Right atrium auricular region (tissue), 2 donors: Measurements from ENCODE around the gene NKX2-3. TPM values are rescaled to one million over a fixed set of nuclear protein-coding genes. Genes with fewer than 3 reads are reported as not detected.

ENCODE experiments used
- DNase-seq: peaks from one replicate; pipeline ENCODE4 v3.0.0-alpha.2; 2019; ENCODE audit warnings: low spot score
- H3K27ac ChIP-seq, 2 donors: fragments of 200-600 bp; sonication (generic); 1 replicate in 1 of 2; 2 replicates in 1 of 2; pipeline ENCODE4 v1.5.1; 2016 to 2019
- H3K27me3 ChIP-seq, 2 donors: fragments of 200-600 bp; sonication (generic); one replicate each; pipeline versions ENCODE4 v1.5.1 to v1.6.0; 2017 to 2019
- H3K36me3 ChIP-seq: fragments of 200-600 bp; sonication (generic); one replicate; pipeline ENCODE4 v1.5.1; 2016
- H3K4me1 ChIP-seq, 2 donors: fragments of 200-600 bp; sonication (generic); one replicate each; pipeline versions ENCODE4 v1.5.1 to v1.6.0; 2017 to 2019
- H3K4me3 ChIP-seq, 2 donors: fragments of 200-600 bp; sonication (generic); 1 replicate in 1 of 2; 2 replicates in 1 of 2; pipeline ENCODE4 v1.5.1; 2017 to 2019; ENCODE audit warnings: mild to moderate bottlenecking in 1 of 2, moderate library complexity in 1 of 2
- H3K9me3 ChIP-seq, 2 donors: fragments of 200-600 bp; sonication (generic); one replicate each; pipeline ENCODE4 v1.5.1; 2019
- total RNA-seq, 2 donors: library from RNA; depleted of rRNA; stranded (reverse); fragments of >200 nt; gene quantifications; one replicate each; pipeline ENCODE4 v1.1.0, GENCODE V29; 2016
- TF ChIP-seq, protein P1 (sequence below), 2 donors: fragments of 200-600 bp; sonication (generic); IDR thresholded peaks; one replicate each; pipeline ENCODE4 v1.5.1; 2019; ENCODE audit warnings: antibody characterized with exemption in 2 of 2

Gene NKX2-3
- total RNA-seq, 2 donors from 2014 or later, result not detected

DNA sequence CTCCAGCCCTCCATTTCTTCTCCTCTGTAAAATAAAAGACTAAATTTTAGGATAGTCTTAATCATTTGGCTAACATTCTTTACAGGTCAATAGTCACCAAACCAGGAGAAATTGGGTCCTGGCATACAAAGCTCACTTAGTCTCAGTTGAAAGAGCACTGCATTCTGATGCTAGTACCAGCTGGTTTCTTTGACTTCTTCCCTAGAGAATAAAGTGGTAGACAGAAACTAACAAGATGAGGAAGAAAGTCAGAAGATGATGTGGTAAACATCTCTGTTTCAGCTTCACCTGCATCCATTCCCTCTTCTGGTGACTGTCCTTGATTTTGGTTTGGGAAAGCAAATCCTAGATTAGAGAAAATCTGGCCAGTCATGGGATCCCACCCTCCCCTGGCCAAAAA is 37.2 kb downstream of the NKX2-3 start:
- no peaks in the 10 kb centered on the region for H3K36me3 ChIP-seq
- H3K4me3 ChIP-seq, result no peak overlapping the region
- no peaks in the 10 kb centered on the region for H3K27me3 ChIP-seq
- no peaks in the 10 kb centered on the region for H3K4me1 ChIP-seq
- no peak overlapping the region for H3K27ac ChIP-seq
- DNase-seq, result no peak
- H3K9me3 ChIP-seq, result no peaks in the 10 kb centered on the region
- TF ChIP-seq, protein P1, sequence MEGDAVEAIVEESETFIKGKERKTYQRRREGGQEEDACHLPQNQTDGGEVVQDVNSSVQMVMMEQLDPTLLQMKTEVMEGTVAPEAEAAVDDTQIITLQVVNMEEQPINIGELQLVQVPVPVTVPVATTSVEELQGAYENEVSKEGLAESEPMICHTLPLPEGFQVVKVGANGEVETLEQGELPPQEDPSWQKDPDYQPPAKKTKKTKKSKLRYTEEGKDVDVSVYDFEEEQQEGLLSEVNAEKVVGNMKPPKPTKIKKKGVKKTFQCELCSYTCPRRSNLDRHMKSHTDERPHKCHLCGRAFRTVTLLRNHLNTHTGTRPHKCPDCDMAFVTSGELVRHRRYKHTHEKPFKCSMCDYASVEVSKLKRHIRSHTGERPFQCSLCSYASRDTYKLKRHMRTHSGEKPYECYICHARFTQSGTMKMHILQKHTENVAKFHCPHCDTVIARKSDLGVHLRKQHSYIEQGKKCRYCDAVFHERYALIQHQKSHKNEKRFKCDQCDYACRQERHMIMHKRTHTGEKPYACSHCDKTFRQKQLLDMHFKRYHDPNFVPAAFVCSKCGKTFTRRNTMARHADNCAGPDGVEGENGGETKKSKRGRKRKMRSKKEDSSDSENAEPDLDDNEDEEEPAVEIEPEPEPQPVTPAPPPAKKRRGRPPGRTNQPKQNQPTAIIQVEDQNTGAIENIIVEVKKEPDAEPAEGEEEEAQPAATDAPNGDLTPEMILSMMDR (IDR thresholded peaks at IDR 0.05), result no peak

DNA sequence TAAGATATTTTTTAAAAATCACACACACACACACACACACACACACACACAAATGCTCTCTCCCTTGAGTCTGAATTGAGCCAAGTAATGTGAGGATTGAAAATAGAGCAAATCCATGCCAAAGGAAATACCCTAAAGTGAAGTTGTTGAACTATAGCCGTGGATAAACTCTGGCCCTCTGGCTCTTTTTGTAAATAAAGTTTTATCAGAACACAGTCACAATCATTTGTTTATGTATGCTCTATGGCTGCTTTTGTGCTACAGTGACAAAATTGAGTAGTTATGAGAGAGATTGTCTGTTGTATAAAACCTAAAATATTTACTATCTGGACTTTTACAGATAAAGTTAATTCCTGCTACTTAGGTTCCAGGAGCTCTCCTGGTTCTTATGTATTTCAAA is 39.1 kb downstream of the NKX2-3 start:
- H3K4me3 ChIP-seq, result no peak overlapping the region
- no peaks in the 10 kb centered on the region for H3K9me3 ChIP-seq
- TF ChIP-seq, protein P1 (IDR thresholded peaks at IDR 0.05), result no peak
- H3K4me1 ChIP-seq, result no peaks in the 10 kb centered on the region
- no peaks in the 10 kb centered on the region for H3K27me3 ChIP-seq
- H3K27ac ChIP-seq, result no peak overlapping the region
- DNase-seq, result no peak
- no peaks in the 10 kb centered on the region for H3K36me3 ChIP-seq

DNA sequence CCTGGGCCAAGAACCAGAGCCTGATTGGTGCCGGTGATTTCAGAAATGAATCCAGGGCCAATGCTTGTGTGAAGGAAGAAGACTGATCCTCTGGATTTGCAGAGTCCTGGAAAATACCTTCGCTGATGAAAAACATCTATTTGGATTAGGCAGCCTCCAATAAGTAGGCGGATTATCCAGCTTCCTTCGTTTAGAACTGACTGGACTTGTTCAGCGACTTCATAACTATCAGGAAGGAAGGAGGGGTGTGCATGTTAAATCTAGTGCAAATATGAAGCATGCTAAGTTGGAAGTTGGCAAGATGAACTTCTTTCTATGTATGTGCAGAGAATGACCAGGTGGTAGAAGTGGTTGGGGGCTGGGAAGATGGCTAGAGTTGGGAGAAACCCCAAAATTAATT is 41.0 kb downstream of the NKX2-3 start:
- no peak for DNase-seq
- Histone ChIP-seq H3K27me3 (no peaks in the 10 kb centered on the region), H3K4me3 (no peak overlapping the region), H3K27ac (no peak overlapping the region), H3K36me3 (no peaks in the 10 kb centered on the region), H3K4me1 (no peaks in the 10 kb centered on the region), H3K9me3 (no peaks in the 10 kb centered on the region)
- TF ChIP-seq, protein P1 (IDR thresholded peaks at IDR 0.05), result no peak

DNA sequence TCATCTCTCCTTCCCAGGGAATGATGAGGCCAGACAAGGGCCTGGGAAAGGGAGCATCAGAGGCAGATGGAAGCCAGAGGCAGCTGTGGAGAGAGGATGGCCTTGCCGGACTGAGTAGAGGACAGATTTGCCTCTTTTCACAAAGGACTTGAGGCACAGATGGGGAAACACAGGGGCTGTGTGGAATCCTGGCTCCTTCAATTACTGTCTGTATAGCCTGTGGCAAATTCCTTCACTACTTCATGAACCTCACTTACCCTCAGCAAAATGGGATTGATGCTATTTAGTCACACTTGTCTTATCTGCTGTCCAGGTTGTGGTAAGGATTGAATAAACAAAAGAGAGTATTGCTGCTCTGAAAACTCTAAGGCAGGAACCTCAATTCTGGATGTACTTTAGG is 47.2 kb downstream of the NKX2-3 start:
- Histone ChIP-seq H3K27ac (no peak overlapping the region), H3K36me3 (no peaks in the 10 kb centered on the region), H3K27me3 (no peaks in the 10 kb centered on the region), H3K4me3 (no peak overlapping the region), H3K9me3 (no peaks in the 10 kb centered on the region), H3K4me1 (no peaks in the 10 kb centered on the region)
- TF ChIP-seq, protein P1 (IDR thresholded peaks at IDR 0.05), result no peak
- no peak for DNase-seq

DNA sequence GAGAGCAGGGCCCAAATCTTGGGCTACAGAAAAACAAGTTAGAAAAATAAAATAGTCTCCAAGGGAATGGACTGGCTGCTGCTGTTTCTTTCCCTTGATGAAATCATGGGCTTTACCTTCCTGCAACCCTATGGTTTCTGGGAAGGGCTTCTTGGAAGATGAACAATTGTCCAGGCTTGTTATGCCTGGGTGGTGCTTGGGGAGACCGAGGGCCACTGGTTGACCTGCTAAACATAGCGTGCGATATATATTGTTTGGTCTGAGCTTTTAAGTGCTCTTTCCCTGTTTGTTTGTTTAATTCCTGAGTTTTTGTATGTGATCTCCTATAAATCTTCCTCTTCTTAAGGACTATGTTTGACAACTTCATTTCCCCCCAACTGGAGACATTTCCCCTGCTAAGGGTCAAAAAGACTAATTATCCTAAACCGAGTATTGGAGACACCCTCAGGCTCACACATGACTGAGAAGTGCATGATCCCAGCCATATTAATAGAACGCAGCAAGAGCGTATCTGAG is 49.6 kb downstream of the NKX2-3 start:
- Histone ChIP-seq H3K9me3 (no peaks in the 10 kb centered on the region), H3K27me3 (no peaks in the 10 kb centered on the region), H3K4me3 (no peak overlapping the region), H3K4me1 (no peaks in the 10 kb centered on the region), H3K36me3 (no peaks in the 10 kb centered on the region), H3K27ac (no peak overlapping the region)
- TF ChIP-seq, protein P1 (IDR thresholded peaks at IDR 0.05), result no peak
- no peak for DNase-seq

DNA sequence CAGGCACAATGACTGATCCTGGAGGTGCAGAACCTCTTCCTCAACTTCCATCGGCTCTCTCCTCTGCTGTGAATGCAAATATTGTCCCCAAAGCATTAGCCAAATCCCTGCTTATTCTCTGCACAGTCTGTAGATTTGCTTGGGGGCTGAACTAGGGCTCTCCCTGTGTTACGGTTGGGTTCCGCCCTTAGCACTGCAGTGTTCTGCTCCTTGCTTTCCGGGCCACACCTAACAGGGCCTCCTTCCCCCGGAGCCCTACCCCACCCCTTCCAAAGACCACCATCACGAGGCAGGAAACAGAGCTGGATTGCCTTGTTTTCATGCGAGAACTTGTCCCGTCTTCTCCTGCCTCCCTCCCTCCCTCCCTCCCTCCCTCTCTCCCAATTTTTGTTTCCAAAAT is 50.9 kb downstream of the NKX2-3 start:
- Histone ChIP-seq H3K4me1 (no peaks in the 10 kb centered on the region), H3K9me3 (no peaks in the 10 kb centered on the region), H3K36me3 (no peaks in the 10 kb centered on the region), H3K27me3 (no peaks in the 10 kb centered on the region), H3K4me3 (no peak overlapping the region), H3K27ac (no peak overlapping the region)
- TF ChIP-seq, protein P1 (IDR thresholded peaks at IDR 0.05), result no peak
- no peak for DNase-seq
